Measurements from ENCODE around the gene SLC12A9. TPM values are rescaled to one million over a fixed set of nuclear protein-coding genes. Genes with fewer than 3 reads are reported as not detected.

SLC12A9 gene
- total RNA-seq, 1 donor from 2014 or later, result 41.2 TPM

GRCh38 chr7:100818825-100819224 is 33.7 kb upstream of the SLC12A9 start:
- no peaks in the 10 kb centered on the region for H3K9me3 Mint-ChIP-seq
- no peak overlapping the region for H3K4me3 Mint-ChIP-seq
- H3K36me3 Mint-ChIP-seq (ENCODE audit: low read depth), result no peaks in the 10 kb centered on the region
- no peak overlapping the region for H3K27ac Mint-ChIP-seq
- intact Hi-C loops (cut with micrococcal nuclease), result no loop called here
- H3K4me1 Mint-ChIP-seq, result no peaks in the 10 kb centered on the region
- no peak for DNase-seq
- H3K27me3 Mint-ChIP-seq, result peaks cover under 1% of the 10 kb centered on the region

- Mint-ChIP-seq H3K4me1 (no peaks in the 10 kb centered on the region), H3K4me3 (no peak overlapping the region), H3K27ac (no peak overlapping the region), H3K9me3 (no peaks in the 10 kb centered on the region), H3K27me3 (peaks cover 3% of the 10 kb centered on the region), H3K36me3 (ENCODE audit: low read depth) (no peaks in the 10 kb centered on the region)
- intact Hi-C loops (cut with micrococcal nuclease), result no loop called here
- no peak for DNase-seq
Observed at GRCh38 chr7:100819586-100819985, 32.9 kb upstream of the SLC12A9 start.

GRCh38 chr7:100822236-100823139 is 30.0 kb upstream of the SLC12A9 start:
- Mint-ChIP-seq H3K27me3 (peaks cover 21% of the 10 kb centered on the region), H3K9me3 (no peaks in the 10 kb centered on the region), H3K36me3 (ENCODE audit: low read depth) (no peaks in the 10 kb centered on the region), H3K27ac (no peak overlapping the region), H3K4me3 (no peak overlapping the region), H3K4me1 (peaks cover 10% of the 10 kb centered on the region)
- no peak for DNase-seq
- intact Hi-C loops (cut with micrococcal nuclease), result no loop called here

GRCh38 chr7:100823140-100823525 is 29.4 kb upstream of the SLC12A9 start:
- no peak for DNase-seq
- Mint-ChIP-seq H3K9me3 (no peaks in the 10 kb centered on the region), H3K27ac (no peak overlapping the region), H3K36me3 (ENCODE audit: low read depth) (peaks cover 2% of the 10 kb centered on the region), H3K4me3 (no peak overlapping the region), H3K27me3 (peaks cover 26% of the 10 kb centered on the region), H3K4me1 (peaks cover 15% of the 10 kb centered on the region)
- intact Hi-C loops (cut with micrococcal nuclease), result no loop called here

- intact Hi-C loops (cut with micrococcal nuclease), result no loop called here
- H3K9me3 Mint-ChIP-seq, result no peaks in the 10 kb centered on the region
- peaks cover 15% of the 10 kb centered on the region for H3K4me1 Mint-ChIP-seq
- no peak overlapping the region for H3K27ac Mint-ChIP-seq
- DNase-seq, result no peak
- H3K36me3 Mint-ChIP-seq (ENCODE audit: low read depth), result peaks cover 2% of the 10 kb centered on the region
- no peak overlapping the region for H3K4me3 Mint-ChIP-seq
- H3K27me3 Mint-ChIP-seq, result peaks cover 27% of the 10 kb centered on the region
Observed at GRCh38 chr7:100823534-100823933, 29.0 kb upstream of the SLC12A9 start.

- H3K4me3 Mint-ChIP-seq, result no peak overlapping the region
- H3K9me3 Mint-ChIP-seq, result no peaks in the 10 kb centered on the region
- no peak overlapping the region for H3K27ac Mint-ChIP-seq
- peaks cover 2% of the 10 kb centered on the region for H3K36me3 Mint-ChIP-seq (ENCODE audit: low read depth)
- H3K4me1 Mint-ChIP-seq, result peaks cover 17% of the 10 kb centered on the region
- intact Hi-C loops (cut with micrococcal nuclease), result no loop called here
- no peak for DNase-seq
- H3K27me3 Mint-ChIP-seq, result peaks cover 34% of the 10 kb centered on the region
Observed at GRCh38 chr7:100824499-100825214, 27.9 kb upstream of the SLC12A9 start.

GRCh38 chr7:100825215-100825671 is 27.3 kb upstream of the SLC12A9 start:
- DNase-seq, result no peak
- H3K4me1 Mint-ChIP-seq, result peaks cover 17% of the 10 kb centered on the region
- no peak overlapping the region for H3K27ac Mint-ChIP-seq
- H3K27me3 Mint-ChIP-seq, result peaks cover 37% of the 10 kb centered on the region
- H3K9me3 Mint-ChIP-seq, result no peaks in the 10 kb centered on the region
- no peak overlapping the region for H3K4me3 Mint-ChIP-seq
- peaks cover 2% of the 10 kb centered on the region for H3K36me3 Mint-ChIP-seq (ENCODE audit: low read depth)
- intact Hi-C loops (cut with micrococcal nuclease), result no loop called here

GRCh38 chr7:100825751-100826513 is 26.6 kb upstream of the SLC12A9 start:
- Mint-ChIP-seq H3K36me3 (ENCODE audit: low read depth) (peaks cover 2% of the 10 kb centered on the region), H3K27me3 (peaks cover 44% of the 10 kb centered on the region), H3K4me1 (peaks cover 17% of the 10 kb centered on the region), H3K9me3 (no peaks in the 10 kb centered on the region), H3K4me3 (peak overlapping the region; percentile 70), H3K27ac (no peak overlapping the region)
- intact Hi-C loops (cut with micrococcal nuclease), result no loop called here
- DNase-seq, result no peak

GRCh38 chr7:100826514-100827329 is 25.8 kb upstream of the SLC12A9 start:
- no peaks in the 10 kb centered on the region for H3K9me3 Mint-ChIP-seq
- intact Hi-C loops (cut with micrococcal nuclease), result no loop called here
- H3K27me3 Mint-ChIP-seq, result peaks cover 46% of the 10 kb centered on the region
- no peak for DNase-seq
- peaks cover 2% of the 10 kb centered on the region for H3K36me3 Mint-ChIP-seq (ENCODE audit: low read depth)
- H3K4me1 Mint-ChIP-seq, result peaks cover 17% of the 10 kb centered on the region
- H3K27ac Mint-ChIP-seq, result no peak overlapping the region
- H3K4me3 Mint-ChIP-seq, result peak overlapping the region; percentile 70

GRCh38 chr7:100827330-100828226 is 24.9 kb upstream of the SLC12A9 start, which contains the start of gene EPHB4:
Gene EPHB4, minus strand, starts transcription at chr7:100827523. Its CDS starts 493 bp downstream, at chr7:100827030.
- DNase-seq, result no peak
- Mint-ChIP-seq H3K9me3 (no peaks in the 10 kb centered on the region), H3K4me1 (peaks cover 17% of the 10 kb centered on the region), H3K27ac (no peak within 1 kb of the TSS), H3K36me3 (ENCODE audit: low read depth) (peaks cover 2% of the 10 kb centered on the region), H3K4me3 (peak within 1 kb of the TSS; percentile 70), H3K27me3 (peaks cover 46% of the 10 kb centered on the region)
- intact Hi-C loops (cut with micrococcal nuclease), result no loop called here

- Mint-ChIP-seq H3K36me3 (ENCODE audit: low read depth) (peaks cover 2% of the 10 kb centered on the region), H3K4me3 (no peak overlapping the region), H3K4me1 (peaks cover 17% of the 10 kb centered on the region)
Observed at GRCh38 chr7:100829150-100829716, 23.3 kb upstream of the SLC12A9 start.

GRCh38 chr7:100830396-100830795 is 22.1 kb upstream of the SLC12A9 start:
- H3K27me3 Mint-ChIP-seq, result peaks cover 38% of the 10 kb centered on the region
- intact Hi-C loops (cut with micrococcal nuclease), result no loop called here
- DNase-seq, result no peak
- no peak overlapping the region for H3K27ac Mint-ChIP-seq
- no peak overlapping the region for H3K4me3 Mint-ChIP-seq
- H3K4me1 Mint-ChIP-seq, result peaks cover 17% of the 10 kb centered on the region
- peaks cover 2% of the 10 kb centered on the region for H3K36me3 Mint-ChIP-seq (ENCODE audit: low read depth)
- no peaks in the 10 kb centered on the region for H3K9me3 Mint-ChIP-seq

More at GRCh38 chr7:100829150-100829716, 23.3 kb upstream of the SLC12A9 start:
- no peaks in the 10 kb centered on the region for H3K9me3 Mint-ChIP-seq
- no peak for DNase-seq
- peaks cover 44% of the 10 kb centered on the region for H3K27me3 Mint-ChIP-seq
- no peak overlapping the region for H3K27ac Mint-ChIP-seq
- intact Hi-C loops (cut with micrococcal nuclease), result no loop called here
